ENCODE measurements around the gene LYPD3. TPM values are rescaled to one million over a fixed set of nuclear protein-coding genes. Genes with fewer than 3 reads are reported as not detected.

LYPD3 gene
- total RNA-seq, 3 donors from 2014 or later (not counting 1 experiment from before 2014, with no cell fraction given) = 1.3 to 2.4 (median 1.7) TPM

- Mint-ChIP-seq H3K36me3 (no peaks in the 10 kb centered on the region), H3K4me3 (no peak overlapping the region), H3K27me3 (ENCODE audit: low read depth in 2 of 2) (peaks cover 0 to 3% of the 10 kb centered on the region in 2 donors), H3K4me1 (peaks cover 0 to 10% of the 10 kb centered on the region in 2 donors), H3K27ac (no peak overlapping the region), H3K9me3 (no peaks in the 10 kb centered on the region)
- peak; percentile 23 for TF ChIP-seq CTCF (IDR thresholded peaks at IDR 0.05)
- H3K9me3 ChIP-seq (ENCODE audit: control insufficient read depth, insufficient read depth, low read length) = no peaks in the 10 kb centered on the region
- DNase-seq (peak in 1 of 2 donors; percentile 25), ATAC-seq (peak in 1 of 3 donors; percentile 38)
- 37% methylated on average over 8 of the region's 8 CpGs for WGBS (ENCODE audit: insufficient coverage)
- no peak overlapping the region for H3K4me3 ChIP-seq (ENCODE audit: low read length)
- intact Hi-C loops (cut with micrococcal nuclease) = no loop called here
- H3K36me3 ChIP-seq (ENCODE audit: control insufficient read depth, insufficient read depth, low read length) = no peaks in the 10 kb centered on the region
- no peaks in the 10 kb centered on the region for H3K27me3 ChIP-seq (ENCODE audit: control insufficient read depth, insufficient read depth, low read length)
- no peak overlapping the region for H3K27ac ChIP-seq (ENCODE audit: low read length)
- no peaks in the 10 kb centered on the region for H3K4me1 ChIP-seq (ENCODE audit: control insufficient read depth, insufficient read depth, low read length)
These were observed 39.6 kb downstream of the LYPD3 start for GRCh38 chr19:43425567-43426392.

- intact Hi-C loops (cut with micrococcal nuclease) = no loop called here
- Histone ChIP-seq H3K9me3 (ENCODE audit: control insufficient read depth, insufficient read depth, low read length) (no peaks in the 10 kb centered on the region), H3K27ac (ENCODE audit: low read length) (no peak overlapping the region), H3K4me3 (ENCODE audit: low read length) (no peak overlapping the region), H3K27me3 (ENCODE audit: control insufficient read depth, insufficient read depth, low read length) (no peaks in the 10 kb centered on the region), H3K36me3 (ENCODE audit: control insufficient read depth, insufficient read depth, low read length) (no peaks in the 10 kb centered on the region), H3K4me1 (ENCODE audit: control insufficient read depth, insufficient read depth, low read length) (no peaks in the 10 kb centered on the region)
- Mint-ChIP-seq H3K27me3 (ENCODE audit: low read depth in 2 of 2) (peaks cover 0 to 3% of the 10 kb centered on the region in 2 donors), H3K4me3 (no peak overlapping the region), H3K9me3 (no peaks in the 10 kb centered on the region), H3K4me1 (peaks cover 0 to 10% of the 10 kb centered on the region in 2 donors), H3K36me3 (no peaks in the 10 kb centered on the region), H3K27ac (no peak overlapping the region)
- no peak for DNase-seq
- no peak for TF ChIP-seq CTCF (IDR thresholded peaks at IDR 0.05)
- WGBS (ENCODE audit: insufficient coverage) = 87% methylated on average over 3 of the region's 5 CpGs
- no peak for ATAC-seq
These were observed 41.6 kb downstream of the LYPD3 start for GRCh38 chr19:43423779-43424178.

- no peak overlapping the region for H3K27ac ChIP-seq (ENCODE audit: low read length)
- H3K4me3 Mint-ChIP-seq = no peak overlapping the region
- intact Hi-C loops (cut with micrococcal nuclease) = no loop called here
- H3K36me3 Mint-ChIP-seq = no peaks in the 10 kb centered on the region
- peaks cover 0 to 10% of the 10 kb centered on the region in 2 donors for H3K4me1 Mint-ChIP-seq
- no CpG with 5 or more reads among the region's 1 CpG for WGBS (ENCODE audit: insufficient coverage)
- no peak overlapping the region for H3K4me3 ChIP-seq (ENCODE audit: low read length)
- no peaks in the 10 kb centered on the region for H3K9me3 Mint-ChIP-seq
- H3K27me3 ChIP-seq (ENCODE audit: control insufficient read depth, insufficient read depth, low read length) = no peaks in the 10 kb centered on the region
- TF ChIP-seq CTCF (IDR thresholded peaks at IDR 0.05) = no peak
- no peak overlapping the region for H3K27ac Mint-ChIP-seq
- peaks cover 0 to 3% of the 10 kb centered on the region in 2 donors for H3K27me3 Mint-ChIP-seq (ENCODE audit: low read depth in 2 of 2)
- H3K4me1 ChIP-seq (ENCODE audit: control insufficient read depth, insufficient read depth, low read length) = no peaks in the 10 kb centered on the region
- DNase-seq = no peak
- ATAC-seq = no peak
- H3K36me3 ChIP-seq (ENCODE audit: control insufficient read depth, insufficient read depth, low read length) = no peaks in the 10 kb centered on the region
- H3K9me3 ChIP-seq (ENCODE audit: control insufficient read depth, insufficient read depth, low read length) = no peaks in the 10 kb centered on the region
These were observed 42.7 kb downstream of the LYPD3 start for GRCh38 chr19:43422689-43423066.
